Panc1 (cell line): ENCODE results near the gene SLC16A6. TPM values are rescaled to one million over a fixed set of nuclear protein-coding genes. Genes with fewer than 3 reads are reported as not detected.

Experiments used
- ATAC-seq: fragments of 200-7000 bp; cut with Tn5 transposase; 2 replicates; pipeline ENCODE4 v1.9.1; 2020; ENCODE audit warnings: mild to moderate bottlenecking, moderate library complexity
- BruUV-seq: library from RNA; stranded (reverse); fragments of 400-500 nt; replicated peaks from 2 replicates; lab custom pipeline; 2021; lab: Mats Ljungman, UMichigan
- CTCF ChIA-PET: fragments of 300-600 bp; sonication (Branson Sonifier 250); formaldehyde crosslinking; loops from one replicate; lab custom pipeline; 2022; ENCODE audit warnings: antibody characterized with exemption; lab: Charles Lee
- POLR2A ChIA-PET: fragments of 300-600 bp; sonication (Branson Sonifier 250); formaldehyde crosslinking; loops from one replicate; lab custom pipeline; 2022; ENCODE audit warnings: antibody characterized with exemption; lab: Charles Lee
- DNase-seq: peaks from one replicate; pipeline ENCODE4 v3.0.0-alpha.2; 2010; ENCODE audit warnings: low read depth, low spot score
- H3K27ac ChIP-seq: 2 replicates; pipeline ENCODE4 v1.5.1; 2011; ENCODE audit warnings: mild to moderate bottlenecking, low read length, inconsistent platforms
- H3K27me3 ChIP-seq: fragments of 200-500 bp; sonication (Bioruptor generic); 2 replicates; pipeline ENCODE4 v1.6.0; 2014; ENCODE audit warnings: low read length, inconsistent platforms; ENCODE audit not compliant: control insufficient read depth, insufficient read depth
- H3K36me3 ChIP-seq: fragments of 200-500 bp; sonication (Bioruptor generic); 2 replicates; pipeline ENCODE4 v1.5.1; 2014; ENCODE audit warnings: inconsistent platforms, mild to moderate bottlenecking, low read length, moderate library complexity; ENCODE audit not compliant: control insufficient read depth, insufficient read depth
- H3K4me1 ChIP-seq: 2 replicates; pipeline ENCODE4 v1.5.1; 2011; ENCODE audit warnings: inconsistent platforms, mild to moderate bottlenecking, low read length, moderate library complexity; ENCODE audit not compliant: control insufficient read depth, insufficient read depth
- H3K4me3 ChIP-seq, 2 experiments: 2 replicates each; pipeline ENCODE4 v1.5.1; 2011 to 2012; ENCODE audit warnings: low read depth in 2 of 2, low read length in 2 of 2, mild to moderate bottlenecking in 2 of 2, inconsistent platforms in 1 of 2, moderate library complexity in 1 of 2
- H3K9me3 ChIP-seq: fragments of 200-500 bp; sonication (Bioruptor generic); 2 replicates; pipeline ENCODE4 v1.5.1; 2014; ENCODE audit warnings: low read depth, mild to moderate bottlenecking, inconsistent platforms, low read length, moderate library complexity; ENCODE audit not compliant: control insufficient read depth, insufficient read depth
- CTCF ChIP-seq: fragments of 450-650 bp; IDR thresholded peaks from 2 replicates; pipeline ENCODE4 v1.5.1; 2017; ENCODE audit warnings: mild to moderate bottlenecking
- POLR2AphosphoS5 ChIP-seq: IDR thresholded peaks from 2 replicates; pipeline ENCODE4 v1.6.1; 2012; ENCODE audit warnings: mild to moderate bottlenecking, low read depth, low read length, moderate library complexity
- REST ChIP-seq, 2 experiments: IDR thresholded peaks; 2 replicates each; pipeline ENCODE4 v1.6.1; 2011 to 2012; ENCODE audit warnings: low read depth in 2 of 2, control low read depth in 1 of 2, low read length in 1 of 2, mild to moderate bottlenecking in 1 of 2, moderate library complexity in 1 of 2; ENCODE audit not compliant: insufficient read depth in 1 of 2
- SIN3A ChIP-seq: IDR thresholded peaks from 2 replicates; pipeline ENCODE4 v1.6.1; 2012; ENCODE audit warnings: low read depth, mild to moderate bottlenecking, low read length, moderate library complexity, borderline replicate concordance; ENCODE audit not compliant: insufficient read depth
- TCF7L2 ChIP-seq: IDR thresholded peaks from 2 replicates; pipeline ENCODE4 v1.6.1; 2011; ENCODE audit warnings: mild to moderate bottlenecking, low read depth, low read length, inconsistent platforms
- in situ Hi-C: cut with HindIII; loops from 2 replicates; pipeline ENCODE4 v1.10.0; 2016; ENCODE audit warnings: low sequenced_read_pairs, low pct_unique_long_range_greater_than_20kb
- intact Hi-C: fragments of 100-400 bp; cut with micrococcal nuclease; formaldehyde crosslinking; loops from one replicate; pipeline ENCODE4 v1.10.0; 2022; ENCODE audit not compliant: unreplicated experiment
- total RNA-seq: library from RNA; stranded (reverse); gene quantifications from one replicate; pipeline ENCODE4 v1.2.1, GENCODE V29; 2021; ENCODE audit not compliant: unreplicated experiment

The SLC16A6 gene
- total RNA-seq, 1 experiment from 2014 or later = 0.26 TPM

- intact Hi-C loops = no loop called here
- no TSS peak for BruUV-seq
- Histone ChIP-seq H3K4me3 (no peak overlapping the region), H3K27me3 (no peaks in the 10 kb centered on the region), H3K36me3 (no peaks in the 10 kb centered on the region), H3K4me1 (no peaks in the 10 kb centered on the region), H3K9me3 (no peaks in the 10 kb centered on the region), H3K27ac (no peak overlapping the region)
- ChIA-PET POLR2A (no interaction called here), CTCF (no interaction called here)
- TF ChIP-seq REST (IDR thresholded peaks at IDR 0.05; ENCODE audit: insufficient read depth in 1 of 2, low read depth in 2 of 2, low read length in 1 of 2) (no peak), POLR2AphosphoS5 (no peak), CTCF (no peak), TCF7L2 (no peak), SIN3A (no peak)
- in situ Hi-C loops = no loop called here
- ATAC-seq (no peak), DNase-seq (no peak)
These were observed 26.5 kb upstream of the SLC16A6 start for GRCh38 chr17:68317458-68317857.

GRCh38 chr17:68315930-68316329, 25.0 kb upstream of the SLC16A6 start:
- Histone ChIP-seq H3K27me3 (no peaks in the 10 kb centered on the region), H3K36me3 (no peaks in the 10 kb centered on the region), H3K4me1 (no peaks in the 10 kb centered on the region), H3K27ac (no peak overlapping the region), H3K9me3 (no peaks in the 10 kb centered on the region), H3K4me3 (no peak overlapping the region)
- no peak for TF ChIP-seq TCF7L2
- no peak for TF ChIP-seq POLR2AphosphoS5
- no peak for TF ChIP-seq CTCF
- TF ChIP-seq SIN3A = no peak
- no peak for TF ChIP-seq REST (IDR thresholded peaks at IDR 0.05; ENCODE audit: insufficient read depth in 1 of 2, low read depth in 2 of 2, low read length in 1 of 2)
- intact Hi-C loops = no loop called here
- no peak for DNase-seq
- ChIA-PET POLR2A (no interaction called here), CTCF (no interaction called here)
- no peak for ATAC-seq
- BruUV-seq = no TSS peak
- in situ Hi-C loops = no loop called here
